HG02588 (cell line): ENCODE results near the gene NNAT.
"Not testable (repeated sequence)": the region's sequence is repeated elsewhere in the genome, so short reads cannot be mapped to it uniquely, and the experiment has no call there.

Experiments used
- ATAC-seq: cut with Tn5 transposase; IDR thresholded peaks from one replicate; pipeline ENCODE4 v1.9.1; 2021; ENCODE audit warnings: mild to moderate bottlenecking, moderate library complexity; ENCODE audit not compliant: unreplicated experiment

Gene NNAT, protein sequence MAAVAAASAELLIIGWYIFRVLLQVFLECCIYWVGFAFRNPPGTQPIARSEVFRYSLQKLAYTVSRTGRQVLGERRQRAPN

GRCh38 chr20:37521061-37521771 lies at the start of gene NNAT:
Gene NNAT, plus strand, starts transcription at chr20:37521250. Its CDS starts 82 bp downstream, at chr20:37521332.
- no peak for ATAC-seq

GRCh38 chr20:37471741-37472235 lies 49.3 kb upstream of the NNAT start:
- no peak for ATAC-seq

DNA sequence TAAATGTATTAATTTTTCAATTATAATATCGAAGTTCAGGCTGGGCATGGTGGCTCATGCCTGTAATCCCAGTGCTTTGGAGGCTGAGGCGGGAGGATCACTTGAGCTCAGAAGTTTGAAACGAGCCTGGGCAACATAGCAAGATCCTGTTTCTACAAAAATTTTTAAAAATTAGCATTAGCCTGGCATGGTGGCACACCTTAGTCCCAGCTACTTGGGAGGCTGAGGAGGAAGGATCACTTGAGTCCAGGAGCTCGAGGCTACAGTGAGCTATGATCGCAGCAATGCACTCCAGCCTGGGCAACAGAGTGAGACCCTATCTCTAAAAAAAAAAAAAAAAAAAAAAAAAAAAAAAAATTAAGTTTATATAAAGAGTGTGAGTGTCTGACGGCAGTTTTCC lies 48.6 kb upstream of the NNAT start:
- not testable (repeated sequence) for ATAC-seq

GRCh38 chr20:37473249-37474000 lies 47.6 kb upstream of the NNAT start:
- ATAC-seq, result no peak

DNA sequence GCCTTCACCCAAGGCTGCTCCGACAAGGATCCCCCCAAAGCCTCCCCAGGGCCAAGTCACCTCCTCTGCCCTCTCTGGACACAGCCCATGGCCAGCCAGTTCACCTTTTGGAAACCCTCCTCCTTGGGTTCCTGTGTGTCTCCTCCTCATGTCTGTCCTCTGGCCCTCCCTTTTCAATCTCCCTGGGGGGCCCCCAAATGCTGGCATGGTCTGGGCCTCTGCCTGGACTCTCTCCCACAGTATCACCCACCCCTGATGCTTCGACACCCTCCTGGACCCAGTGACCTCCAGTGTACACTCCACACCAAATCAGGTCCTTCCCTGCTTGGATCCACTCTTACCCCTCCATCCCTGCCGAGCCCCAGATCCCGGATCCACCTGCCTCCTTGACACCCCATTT lies 46.7 kb upstream of the NNAT start:
- no peak for ATAC-seq

GRCh38 chr20:37475252-37475651 lies 45.8 kb upstream of the NNAT start:
- ATAC-seq, result no peak

GRCh38 chr20:37477041-37477440 lies 44.0 kb upstream of the NNAT start:
- no peak for ATAC-seq

- no peak for ATAC-seq
Measured at GRCh38 chr20:37479266-37479665, 41.8 kb upstream of the NNAT start.

DNA sequence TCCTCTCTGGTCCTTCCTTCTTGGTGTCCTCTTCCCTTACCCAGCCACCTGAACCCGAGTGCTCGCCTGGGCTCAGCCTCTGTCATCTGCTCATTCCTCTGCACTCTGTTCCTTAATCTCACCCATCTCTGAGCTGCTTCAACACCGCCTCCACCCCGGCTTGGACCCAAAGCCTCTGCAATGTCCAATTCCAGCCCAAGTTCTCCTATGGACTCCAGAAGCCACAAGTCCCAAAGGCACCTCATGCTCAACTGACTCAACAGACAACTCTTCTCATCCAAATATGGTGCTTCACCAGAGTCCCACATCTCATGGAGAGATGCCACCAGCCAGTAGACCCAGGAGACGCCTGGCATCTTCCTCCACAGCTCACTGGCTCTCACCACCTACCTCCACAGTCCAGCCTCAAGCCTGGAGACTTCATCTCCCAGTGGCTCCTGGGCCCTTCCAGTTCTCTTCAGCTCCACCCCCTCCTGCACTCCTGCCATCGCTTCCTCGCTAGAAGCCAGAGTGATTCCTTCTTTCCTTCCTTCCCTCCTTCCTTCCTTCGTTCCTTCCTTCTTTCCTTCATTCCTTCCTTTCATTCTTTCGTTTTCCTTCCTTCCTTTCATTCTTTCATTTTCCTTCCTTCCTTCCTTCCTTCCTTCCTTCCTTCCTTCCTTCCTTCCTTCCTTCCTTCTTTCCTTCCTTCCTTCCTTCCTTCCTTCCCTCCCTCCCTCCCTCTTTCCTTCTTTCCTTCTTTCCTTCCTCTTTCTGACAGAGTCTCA lies 40.9 kb upstream of the NNAT start:
- ATAC-seq, result no peak

- ATAC-seq, result no peak
Measured at GRCh38 chr20:37480919-37481318, 40.1 kb upstream of the NNAT start.

GRCh38 chr20:37481610-37482009 lies 39.4 kb upstream of the NNAT start:
- no peak for ATAC-seq

GRCh38 chr20:37484331-37484730 lies 36.7 kb upstream of the NNAT start:
- no peak for ATAC-seq

GRCh38 chr20:37486209-37486608 lies 34.8 kb upstream of the NNAT start:
- not testable (repeated sequence) for ATAC-seq

DNA sequence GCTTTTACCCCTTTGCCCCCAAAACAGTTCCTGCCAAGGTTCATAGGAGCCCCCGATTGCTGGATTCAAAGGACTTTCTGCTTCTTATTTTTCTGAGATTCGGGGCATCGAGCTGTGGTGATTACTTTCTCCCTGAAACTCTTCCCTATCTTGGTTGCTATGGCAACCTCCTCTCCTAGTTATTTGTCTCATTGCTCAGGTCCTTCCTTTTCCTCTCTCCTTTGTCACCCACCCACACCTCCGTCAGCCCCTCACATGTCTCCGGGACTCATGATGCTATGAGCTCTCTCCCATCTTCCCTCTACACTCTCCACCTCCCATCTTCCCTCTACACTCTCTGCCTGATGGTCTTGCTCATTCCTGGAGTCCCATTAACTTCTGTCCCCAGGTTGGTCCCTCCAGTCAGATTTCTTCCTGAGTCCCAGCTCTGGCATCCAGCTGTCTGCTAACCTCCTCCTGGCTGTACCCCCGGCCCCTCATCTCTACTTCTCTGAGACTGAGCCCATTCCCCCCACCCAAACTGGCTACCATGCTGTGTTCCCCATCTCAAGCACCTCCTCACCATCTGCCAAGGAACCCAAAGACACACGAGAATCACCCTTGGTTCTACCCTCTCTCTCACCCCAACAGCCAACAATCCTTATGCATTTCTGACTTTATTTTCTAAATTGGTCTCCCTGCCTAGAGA lies 30.2 kb upstream of the NNAT start:
- no peak for ATAC-seq

- ATAC-seq, result no peak
Measured at GRCh38 chr20:37492096-37492625, 28.9 kb upstream of the NNAT start.

DNA sequence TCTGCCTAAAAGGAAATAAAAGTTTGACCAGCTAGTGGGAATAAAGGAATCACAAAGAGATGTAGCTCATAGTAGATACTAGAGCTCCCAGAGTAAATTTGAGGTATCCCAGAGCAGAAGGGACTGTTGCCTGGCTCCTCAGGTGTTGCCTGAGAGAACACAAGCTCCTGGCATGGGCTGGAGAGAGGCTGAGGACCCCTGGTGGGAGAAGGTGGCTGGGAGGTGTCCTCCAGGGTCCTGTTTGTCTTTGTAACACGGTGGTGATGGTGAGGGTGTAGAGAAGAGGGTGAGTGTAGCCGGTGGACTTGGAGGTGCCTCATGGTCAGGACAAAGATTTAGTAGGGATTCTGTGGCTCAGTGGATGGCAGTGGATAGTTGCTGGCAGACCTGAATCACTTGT lies 28.1 kb upstream of the NNAT start:
- no peak for ATAC-seq

DNA sequence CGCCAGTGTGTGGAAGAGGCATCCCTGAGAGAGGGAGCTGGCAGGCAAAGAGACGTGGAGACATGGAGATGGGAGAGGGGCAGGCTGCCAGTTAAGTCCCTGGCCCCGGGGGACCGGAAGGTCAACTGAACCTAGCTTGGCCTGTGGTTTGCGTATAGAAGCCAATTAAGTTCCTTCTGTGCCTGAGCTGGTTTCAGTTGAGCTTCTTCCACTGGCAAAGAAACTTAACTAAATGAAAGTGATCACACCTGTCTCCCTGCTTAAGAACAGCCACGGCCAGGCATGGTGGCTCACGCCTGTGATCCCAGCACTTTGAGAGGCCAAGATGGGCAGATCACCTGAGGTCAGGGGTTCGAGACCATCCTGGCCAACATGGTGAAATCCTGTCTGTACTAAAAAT lies 26.7 kb upstream of the NNAT start:
- no peak for ATAC-seq

GRCh38 chr20:37494796-37495195 lies 26.3 kb upstream of the NNAT start:
- no peak for ATAC-seq

DNA sequence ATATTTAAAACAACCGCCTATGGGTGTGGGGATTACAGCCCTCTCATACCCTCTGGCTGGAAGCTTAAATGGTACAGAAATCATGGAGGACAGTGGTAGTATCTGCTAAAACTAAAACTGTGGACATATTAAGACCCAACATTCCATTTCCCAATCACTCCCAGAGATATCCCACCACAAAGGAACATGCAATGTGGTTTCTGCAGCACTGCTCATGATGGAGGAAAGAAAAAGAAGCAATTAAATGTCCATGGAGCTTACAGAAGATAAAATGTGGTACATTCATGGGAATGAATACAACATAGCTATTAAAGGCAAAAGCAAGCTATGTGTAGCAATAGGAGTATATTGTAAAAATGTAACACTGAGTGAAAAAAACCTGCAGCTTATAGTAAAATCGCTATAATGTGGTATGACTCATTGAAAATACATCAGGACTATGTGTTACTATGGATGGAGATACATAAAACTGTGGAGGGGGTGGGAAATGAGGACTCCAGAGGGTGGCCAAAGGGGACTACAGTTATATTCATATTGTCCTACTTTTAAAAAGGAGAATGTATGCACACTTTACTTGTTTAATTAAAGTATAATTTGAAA lies 22.9 kb upstream of the NNAT start:
- ATAC-seq, result no peak

- ATAC-seq, result no peak
Measured at GRCh38 chr20:37500311-37500710, 20.7 kb upstream of the NNAT start.
